Sigmoid colon (tissue), 4 donors: ENCODE measurements around the gene SRSF2.
"Not testable (repeated sequence)": the region's sequence is repeated elsewhere in the genome, so short reads cannot be mapped to it uniquely, and the experiment has no call there.

ENCODE experiments used
- EP300 ChIP-seq, 4 donors: sonication (generic); formaldehyde crosslinking; IDR thresholded peaks; one replicate each; pipeline ENCODE4 v1.6.1; 2017; ENCODE audit warnings: antibody characterized with exemption in 4 of 4
- POLR2A ChIP-seq, 2 donors: fragments of 450-650 bp; IDR thresholded peaks; one replicate each; pipeline ENCODE4 v1.6.1; 2016; ENCODE audit warnings: antibody characterized with exemption in 2 of 2, mild to moderate bottlenecking in 2 of 2, moderate library complexity in 2 of 2
- TF ChIP-seq, protein P1 (sequence below), 4 experiments: fragments of 450-650 bp in 3 of 4; fragments of 200-600 bp in 1 of 4; IDR thresholded peaks; one replicate each; pipeline ENCODE4 v1.5.1; 2016 to 2019; ENCODE audit warnings: antibody characterized with exemption in 4 of 4, mild to moderate bottlenecking in 3 of 4, moderate library complexity in 2 of 4

GRCh38 chr17:76698466-76698977, 38.6 kb downstream of the SRSF2 start:
- TF ChIP-seq, protein P1, sequence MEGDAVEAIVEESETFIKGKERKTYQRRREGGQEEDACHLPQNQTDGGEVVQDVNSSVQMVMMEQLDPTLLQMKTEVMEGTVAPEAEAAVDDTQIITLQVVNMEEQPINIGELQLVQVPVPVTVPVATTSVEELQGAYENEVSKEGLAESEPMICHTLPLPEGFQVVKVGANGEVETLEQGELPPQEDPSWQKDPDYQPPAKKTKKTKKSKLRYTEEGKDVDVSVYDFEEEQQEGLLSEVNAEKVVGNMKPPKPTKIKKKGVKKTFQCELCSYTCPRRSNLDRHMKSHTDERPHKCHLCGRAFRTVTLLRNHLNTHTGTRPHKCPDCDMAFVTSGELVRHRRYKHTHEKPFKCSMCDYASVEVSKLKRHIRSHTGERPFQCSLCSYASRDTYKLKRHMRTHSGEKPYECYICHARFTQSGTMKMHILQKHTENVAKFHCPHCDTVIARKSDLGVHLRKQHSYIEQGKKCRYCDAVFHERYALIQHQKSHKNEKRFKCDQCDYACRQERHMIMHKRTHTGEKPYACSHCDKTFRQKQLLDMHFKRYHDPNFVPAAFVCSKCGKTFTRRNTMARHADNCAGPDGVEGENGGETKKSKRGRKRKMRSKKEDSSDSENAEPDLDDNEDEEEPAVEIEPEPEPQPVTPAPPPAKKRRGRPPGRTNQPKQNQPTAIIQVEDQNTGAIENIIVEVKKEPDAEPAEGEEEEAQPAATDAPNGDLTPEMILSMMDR (IDR thresholded peaks at IDR 0.05), result not testable (repeated sequence)
- TF ChIP-seq POLR2A, EP300 (IDR thresholded peaks at IDR 0.05): not testable (repeated sequence)
